Activated naive CD4-positive, alpha-beta T cell treated with anti-CD3 and anti-CD28 coated beads, Interleukin-2, amount 10 ng/mL, durations not matched to agents 7 days and 5 days (primary cell): ENCODE results near the gene PAMR1.
"Not testable (repeated sequence)": the region's sequence is repeated elsewhere in the genome, so short reads cannot be mapped to it uniquely, and the experiment has no call there.

ENCODE experiments used
- CTCF ChIA-PET: fragments of 350-600 bp; sonication (Branson Sonifier 250); formaldehyde crosslinking; loops from one replicate; lab custom pipeline; 2021; ENCODE audit warnings: antibody characterized with exemption; lab: Charles Lee
- DNase-seq: peaks from one replicate; pipeline ENCODE4 v3.0.0-alpha.2; 2020
- H3K27ac Mint-ChIP-seq: one replicate; pipeline ENCODE4 v1.8.0; 2021; ENCODE audit warnings: mild to moderate bottlenecking, moderate library complexity, mixed read lengths
- H3K27me3 Mint-ChIP-seq: one replicate; pipeline ENCODE4 v1.8.0; 2021; ENCODE audit warnings: mild to moderate bottlenecking, mixed read lengths
- H3K36me3 Mint-ChIP-seq: one replicate; pipeline ENCODE4 v1.8.0; 2021; ENCODE audit warnings: mixed read lengths
- H3K4me1 Mint-ChIP-seq: one replicate; pipeline ENCODE4 v1.8.0; 2021; ENCODE audit warnings: mixed read lengths
- H3K4me3 Mint-ChIP-seq: one replicate; pipeline ENCODE4 v1.8.0; 2021; ENCODE audit warnings: mild to moderate bottlenecking, moderate library complexity, mixed read lengths
- H3K9me3 Mint-ChIP-seq: one replicate; pipeline ENCODE4 v1.8.0; 2021; ENCODE audit warnings: mixed read lengths

The PAMR1 gene

GRCh38 chr11:35526370-35526792 lies 965 bp upstream of the PAMR1 start:
- no peak overlapping the region for H3K27ac Mint-ChIP-seq
- no peaks in the 10 kb centered on the region for H3K4me1 Mint-ChIP-seq
- no peaks in the 10 kb centered on the region for H3K36me3 Mint-ChIP-seq
- DNase-seq, result no peak
- H3K9me3 Mint-ChIP-seq, result no peaks in the 10 kb centered on the region
- CTCF ChIA-PET, result no interaction called here
- H3K27me3 Mint-ChIP-seq, result peaks cover 63% of the 10 kb centered on the region
- no peak overlapping the region for H3K4me3 Mint-ChIP-seq

- CTCF ChIA-PET, result no interaction called here
- H3K4me3 Mint-ChIP-seq, result no peak overlapping the region
These were observed 636 bp downstream of the PAMR1 start for GRCh38 chr11:35524780-35525179.

GRCh38 chr11:35523861-35524260 lies 1.6 kb downstream of the PAMR1 start:
- Mint-ChIP-seq H3K4me1 (no peaks in the 10 kb centered on the region), H3K27me3 (peaks cover 68% of the 10 kb centered on the region), H3K4me3 (no peak overlapping the region), H3K9me3 (no peaks in the 10 kb centered on the region), H3K27ac (no peak overlapping the region), H3K36me3 (no peaks in the 10 kb centered on the region)
- CTCF ChIA-PET, result no interaction called here
- DNase-seq, result no peak

More at GRCh38 chr11:35524780-35525179, 636 bp downstream of the PAMR1 start:
- H3K27ac Mint-ChIP-seq, result no peak overlapping the region
- no peak for DNase-seq
- H3K27me3 Mint-ChIP-seq, result peaks cover 64% of the 10 kb centered on the region
- no peaks in the 10 kb centered on the region for H3K9me3 Mint-ChIP-seq
- no peaks in the 10 kb centered on the region for H3K4me1 Mint-ChIP-seq
- no peaks in the 10 kb centered on the region for H3K36me3 Mint-ChIP-seq

GRCh38 chr11:35523331-35523768 lies 2.1 kb downstream of the PAMR1 start:
- H3K4me1 Mint-ChIP-seq, result no peaks in the 10 kb centered on the region

GRCh38 chr11:35522091-35522490 lies 3.3 kb downstream of the PAMR1 start:
- H3K36me3 Mint-ChIP-seq, H3K9me3 Mint-ChIP-seq, H3K27ac Mint-ChIP-seq, H3K4me3 Mint-ChIP-seq, H3K4me1 Mint-ChIP-seq, CTCF ChIA-PET, DNase-seq: not testable (repeated sequence)
- peaks cover 60% of the 10 kb centered on the region for H3K27me3 Mint-ChIP-seq

More at GRCh38 chr11:35523331-35523768, 2.1 kb downstream of the PAMR1 start:
- Mint-ChIP-seq H3K9me3 (no peaks in the 10 kb centered on the region), H3K4me3 (no peak overlapping the region), H3K27me3 (peaks cover 68% of the 10 kb centered on the region), H3K36me3 (no peaks in the 10 kb centered on the region), H3K27ac (no peak overlapping the region)
- CTCF ChIA-PET, result no interaction called here
- DNase-seq, result no peak

GRCh38 chr11:35520376-35520775 lies 5.0 kb downstream of the PAMR1 start:
- H3K27me3 Mint-ChIP-seq, result peaks cover 43% of the 10 kb centered on the region
- no peaks in the 10 kb centered on the region for H3K4me1 Mint-ChIP-seq
- DNase-seq, result no peak

GRCh38 chr11:35518766-35519165 lies 6.7 kb downstream of the PAMR1 start:
- no peak overlapping the region for H3K4me3 Mint-ChIP-seq
- no peak overlapping the region for H3K27ac Mint-ChIP-seq
- H3K27me3 Mint-ChIP-seq, result peaks cover 27% of the 10 kb centered on the region
- no peaks in the 10 kb centered on the region for H3K9me3 Mint-ChIP-seq
- H3K36me3 Mint-ChIP-seq, result no peaks in the 10 kb centered on the region
- DNase-seq, result no peak
- CTCF ChIA-PET, result no interaction called here
- H3K4me1 Mint-ChIP-seq, result no peaks in the 10 kb centered on the region

More at GRCh38 chr11:35520376-35520775, 5.0 kb downstream of the PAMR1 start:
- no peaks in the 10 kb centered on the region for H3K36me3 Mint-ChIP-seq
- H3K9me3 Mint-ChIP-seq, result no peaks in the 10 kb centered on the region
- CTCF ChIA-PET, result no interaction called here
- no peak overlapping the region for H3K27ac Mint-ChIP-seq
- H3K4me3 Mint-ChIP-seq, result no peak overlapping the region

GRCh38 chr11:35517481-35517880 lies 7.9 kb downstream of the PAMR1 start:
- Mint-ChIP-seq H3K27ac (no peak overlapping the region), H3K4me1 (no peaks in the 10 kb centered on the region), H3K27me3 (peaks cover 18% of the 10 kb centered on the region), H3K4me3 (no peak overlapping the region), H3K9me3 (no peaks in the 10 kb centered on the region), H3K36me3 (no peaks in the 10 kb centered on the region)
- DNase-seq, result no peak
- CTCF ChIA-PET, result no interaction called here

GRCh38 chr11:35516403-35516802 lies 9.0 kb downstream of the PAMR1 start:
- no peaks in the 10 kb centered on the region for H3K9me3 Mint-ChIP-seq
- DNase-seq, result no peak
- H3K4me1 Mint-ChIP-seq, result no peaks in the 10 kb centered on the region
- no peak overlapping the region for H3K4me3 Mint-ChIP-seq
- no peaks in the 10 kb centered on the region for H3K36me3 Mint-ChIP-seq
- H3K27me3 Mint-ChIP-seq, result peaks cover 19% of the 10 kb centered on the region
- H3K27ac Mint-ChIP-seq, result no peak overlapping the region
- CTCF ChIA-PET, result no interaction called here

GRCh38 chr11:35515224-35515623 lies 10.2 kb downstream of the PAMR1 start:
- CTCF ChIA-PET, result no interaction called here
- Mint-ChIP-seq H3K4me3 (no peak overlapping the region), H3K9me3 (no peaks in the 10 kb centered on the region), H3K27ac (no peak overlapping the region), H3K27me3 (peaks cover 10% of the 10 kb centered on the region), H3K4me1 (no peaks in the 10 kb centered on the region), H3K36me3 (no peaks in the 10 kb centered on the region)
- no peak for DNase-seq

GRCh38 chr11:35514481-35514880 lies 10.9 kb downstream of the PAMR1 start:
- Mint-ChIP-seq H3K27ac (no peak overlapping the region), H3K27me3 (peaks cover 7% of the 10 kb centered on the region), H3K4me1 (no peaks in the 10 kb centered on the region), H3K4me3 (no peak overlapping the region), H3K9me3 (no peaks in the 10 kb centered on the region), H3K36me3 (no peaks in the 10 kb centered on the region)
- no peak for DNase-seq
- CTCF ChIA-PET, result no interaction called here

- CTCF ChIA-PET, result no interaction called here
- no peak overlapping the region for H3K4me3 Mint-ChIP-seq
- no peaks in the 10 kb centered on the region for H3K9me3 Mint-ChIP-seq
- no peaks in the 10 kb centered on the region for H3K4me1 Mint-ChIP-seq
- H3K27ac Mint-ChIP-seq, result no peak overlapping the region
- DNase-seq, result no peak
- H3K36me3 Mint-ChIP-seq, result no peaks in the 10 kb centered on the region
- H3K27me3 Mint-ChIP-seq, result peaks cover 9% of the 10 kb centered on the region
These were observed 13.8 kb downstream of the PAMR1 start for GRCh38 chr11:35511666-35512065.

GRCh38 chr11:35507688-35508087 lies 17.7 kb downstream of the PAMR1 start:
- Mint-ChIP-seq H3K36me3 (no peaks in the 10 kb centered on the region), H3K9me3 (peaks cover 6% of the 10 kb centered on the region), H3K27ac (no peak overlapping the region), H3K4me3 (no peak overlapping the region), H3K27me3 (peaks cover 9% of the 10 kb centered on the region), H3K4me1 (peaks cover 2% of the 10 kb centered on the region)
- DNase-seq, result no peak
- CTCF ChIA-PET, result no interaction called here

GRCh38 chr11:35501776-35502175 lies 23.6 kb downstream of the PAMR1 start:
- no peak for DNase-seq
- Mint-ChIP-seq H3K36me3 (no peaks in the 10 kb centered on the region), H3K27me3 (no peaks in the 10 kb centered on the region), H3K4me3 (no peak overlapping the region), H3K9me3 (peaks cover 6% of the 10 kb centered on the region), H3K27ac (no peak overlapping the region), H3K4me1 (peaks cover 2% of the 10 kb centered on the region)
- CTCF ChIA-PET, result interaction anchor here (0.6 to 2.0 kb wide), 2 partner anchors 16 to 517 kb away, joined by 3 to 10 read pairs; no protein-coding TSS in a partner anchor

GRCh38 chr11:35500744-35501143 lies 24.7 kb downstream of the PAMR1 start:
- no peak for DNase-seq
- Mint-ChIP-seq H3K27me3 (no peaks in the 10 kb centered on the region), H3K4me3 (no peak overlapping the region), H3K9me3 (peaks cover 6% of the 10 kb centered on the region), H3K27ac (no peak overlapping the region), H3K4me1 (peaks cover 1% of the 10 kb centered on the region), H3K36me3 (no peaks in the 10 kb centered on the region)
- CTCF ChIA-PET, result interaction anchor here (0.6 kb wide), 1 partner anchor 560 kb away, joined by 3 read pairs; no protein-coding TSS in a partner anchor
